Measurements from ENCODE around the gene EPS8L3. TPM values are rescaled to one million over a fixed set of nuclear protein-coding genes. Genes with fewer than 3 reads are reported as not detected.

EPS8L3 gene
- total and polyA plus RNA-seq, 2 of the 8 experiments (the other 6 are each of a cell fraction or from before 2014, with no cell fraction given): not detected

GRCh38 chr1:109717729-109718128, 46.0 kb downstream of the EPS8L3 start (continued):
- no peak for TF ChIP-seq CHD7 (IDR thresholded peaks at IDR 0.05; ENCODE audit: insufficient replicate concordance, low read length)
- no peak for TF ChIP-seq RXRA (IDR thresholded peaks at IDR 0.05; ENCODE audit: insufficient read depth, low read depth, low read length)
- TF ChIP-seq GABPA (IDR thresholded peaks at IDR 0.05; ENCODE audit: borderline replicate concordance, insufficient read depth, low read length): no peak
- no peak for TF ChIP-seq YY1 (IDR thresholded peaks at IDR 0.05; ENCODE audit: low read depth, low read length)
- TF ChIP-seq NANOG (IDR thresholded peaks at IDR 0.05; ENCODE audit: insufficient read depth, low read depth, low read length, poor library complexity, severe bottlenecking): no peak
- TF ChIP-seq RFX5 (IDR thresholded peaks at IDR 0.05; ENCODE audit: borderline replicate concordance, low read depth, low read length): no peak
- TF ChIP-seq CBX8 (IDR thresholded peaks at IDR 0.05; ENCODE audit: borderline replicate concordance, low read depth, low read length): no peak

Data from H1 (cell line).